HUES64 (cell line): Measurements from ENCODE around the gene SEMA3E.

Experiments used
- H3K27ac ChIP-seq: 2 replicates; pipeline ENCODE4 v1.7.0; 2013; ENCODE audit warnings: low read depth, low read length, inconsistent platforms
- H3K27me3 ChIP-seq: 2 replicates; pipeline ENCODE4 v1.6.1; 2013; ENCODE audit warnings: mild to moderate bottlenecking, low read length; ENCODE audit not compliant: insufficient read depth
- H3K36me3 ChIP-seq: 2 replicates; pipeline ENCODE4 v1.6.1; 2013; ENCODE audit warnings: mild to moderate bottlenecking, low read length; ENCODE audit not compliant: insufficient read depth
- H3K4me1 ChIP-seq: 2 replicates; pipeline ENCODE4 v1.6.1; 2013; ENCODE audit warnings: mild to moderate bottlenecking, low read length, moderate library complexity; ENCODE audit not compliant: insufficient read depth
- H3K4me3 ChIP-seq: 2 replicates; pipeline ENCODE4 v1.5.1; 2013; ENCODE audit warnings: mild to moderate bottlenecking, low read length, moderate library complexity
- H3K9ac ChIP-seq: 2 replicates; pipeline ENCODE4 v1.6.1; 2013; ENCODE audit warnings: mild to moderate bottlenecking, low read depth, low read length
- H3K9me3 ChIP-seq: 2 replicates; pipeline ENCODE4 v1.6.1; 2013; ENCODE audit warnings: low read depth, low read length; ENCODE audit not compliant: insufficient read depth
- WGBS: fragments of 150-250, 120-280 bp; methylation state at CpG from one replicate; pipeline ENCODE4 v1.1.7; 2013; ENCODE audit warnings: missing lambda C conversion rate; 5-methylcytosine and 5-hydroxymethylcytosine counted together

The SEMA3E gene

GRCh38 chr7:83486536-83486935 lies 162.4 kb downstream of the SEMA3E start:
- 93% methylated on average over 2 of the region's 2 CpGs for WGBS

GRCh38 chr7:83484826-83485225 lies 164.1 kb downstream of the SEMA3E start:
- Histone ChIP-seq H3K36me3 (no peaks in the 10 kb centered on the region), H3K9ac (no peak overlapping the region), H3K4me1 (no peaks in the 10 kb centered on the region), H3K4me3 (no peak overlapping the region), H3K27ac (no peak overlapping the region), H3K9me3 (no peaks in the 10 kb centered on the region), H3K27me3 (no peaks in the 10 kb centered on the region)
- 100% methylated on average over 1 of the region's 1 CpG for WGBS

More at GRCh38 chr7:83486536-83486935, 162.4 kb downstream of the SEMA3E start:
- Histone ChIP-seq H3K9ac (no peak overlapping the region), H3K9me3 (no peaks in the 10 kb centered on the region), H3K27me3 (no peaks in the 10 kb centered on the region), H3K36me3 (no peaks in the 10 kb centered on the region), H3K27ac (no peak overlapping the region), H3K4me3 (no peak overlapping the region), H3K4me1 (no peaks in the 10 kb centered on the region)

GRCh38 chr7:83484266-83484665 lies 164.7 kb downstream of the SEMA3E start:
- Histone ChIP-seq H3K9me3 (no peaks in the 10 kb centered on the region), H3K27ac (no peak overlapping the region), H3K4me3 (no peak overlapping the region), H3K27me3 (no peaks in the 10 kb centered on the region), H3K9ac (no peak overlapping the region), H3K36me3 (no peaks in the 10 kb centered on the region), H3K4me1 (no peaks in the 10 kb centered on the region)
- 95% methylated on average over 1 of the region's 1 CpG for WGBS

- Histone ChIP-seq H3K36me3 (no peaks in the 10 kb centered on the region), H3K9me3 (no peaks in the 10 kb centered on the region), H3K4me3 (no peak overlapping the region), H3K27ac (no peak overlapping the region), H3K9ac (no peak overlapping the region), H3K4me1 (0 out of 2 replicates have a peak, but pooled peaks cover 3% of the 10 kb centered on the region), H3K27me3 (no peaks in the 10 kb centered on the region)
- WGBS = 82% methylated on average over 1 of the region's 1 CpG
Measured at GRCh38 chr7:83478616-83479015, 170.3 kb downstream of the SEMA3E start.

GRCh38 chr7:83476511-83477050 lies 172.4 kb downstream of the SEMA3E start:
- no peaks in the 10 kb centered on the region for H3K9me3 ChIP-seq
- no peaks in the 10 kb centered on the region for H3K27me3 ChIP-seq
- 0 out of 2 replicates have a peak, but pooled peaks cover 3% of the 10 kb centered on the region for H3K4me1 ChIP-seq
- H3K27ac ChIP-seq = no peak overlapping the region
- H3K9ac ChIP-seq = no peak overlapping the region
- H3K36me3 ChIP-seq = no peaks in the 10 kb centered on the region
- H3K4me3 ChIP-seq = no peak overlapping the region
- WGBS = 90% methylated on average over 3 of the region's 4 CpGs

GRCh38 chr7:83475420-83475819 lies 173.5 kb downstream of the SEMA3E start:
- 0 out of 2 replicates have a peak, but pooled peaks cover 3% of the 10 kb centered on the region for H3K4me1 ChIP-seq
- 41% methylated on average over 6 of the region's 6 CpGs for WGBS
- H3K4me3 ChIP-seq = no peak overlapping the region

GRCh38 chr7:83472376-83472775 lies 176.6 kb downstream of the SEMA3E start:
- Histone ChIP-seq H3K27ac (no peak overlapping the region), H3K9me3 (no peaks in the 10 kb centered on the region), H3K9ac (no peak overlapping the region), H3K4me3 (no peak overlapping the region), H3K27me3 (no peaks in the 10 kb centered on the region), H3K4me1 (peaks cover 21% of the 10 kb centered on the region), H3K36me3 (0 out of 2 replicates have a peak, but pooled peaks cover 1% of the 10 kb centered on the region)
- WGBS = 100% methylated on average over 1 of the region's 2 CpGs

More at GRCh38 chr7:83475420-83475819, 173.5 kb downstream of the SEMA3E start:
- H3K9ac ChIP-seq = no peak overlapping the region
- H3K27me3 ChIP-seq = no peaks in the 10 kb centered on the region
- no peak overlapping the region for H3K27ac ChIP-seq
- no peaks in the 10 kb centered on the region for H3K36me3 ChIP-seq
- no peaks in the 10 kb centered on the region for H3K9me3 ChIP-seq

- no peaks in the 10 kb centered on the region for H3K27me3 ChIP-seq
- 0 out of 2 replicates have a peak overlapping the region, but pooled peaks have one; percentile 22 for H3K27ac ChIP-seq
- 97% methylated on average over 3 of the region's 3 CpGs for WGBS
- H3K36me3 ChIP-seq = peaks cover 24% of the 10 kb centered on the region
- H3K4me1 ChIP-seq = peaks cover 30% of the 10 kb centered on the region
- H3K4me3 ChIP-seq = no peak overlapping the region
- no peaks in the 10 kb centered on the region for H3K9me3 ChIP-seq
- no peak overlapping the region for H3K9ac ChIP-seq
Measured at GRCh38 chr7:83469491-83469890, 179.4 kb downstream of the SEMA3E start.

GRCh38 chr7:83469076-83469475 lies 179.9 kb downstream of the SEMA3E start:
- H3K9me3 ChIP-seq = no peaks in the 10 kb centered on the region
- WGBS = no CpG with 5 or more reads among the region's 2 CpGs
- peaks cover 30% of the 10 kb centered on the region for H3K4me1 ChIP-seq
- no peak overlapping the region for H3K9ac ChIP-seq
- peak overlapping the region; percentile 82; the same call in 1 of the 2 replicates for H3K27ac ChIP-seq
- H3K36me3 ChIP-seq = peaks cover 25% of the 10 kb centered on the region
- H3K4me3 ChIP-seq = no peak overlapping the region
- no peaks in the 10 kb centered on the region for H3K27me3 ChIP-seq

GRCh38 chr7:83468251-83468739 lies 180.6 kb downstream of the SEMA3E start:
- 35% methylated on average over 2 of the region's 2 CpGs for WGBS
- Histone ChIP-seq H3K4me1 (peaks cover 30% of the 10 kb centered on the region), H3K36me3 (peaks cover 31% of the 10 kb centered on the region), H3K27me3 (no peaks in the 10 kb centered on the region), H3K27ac (peak overlapping the region; percentile 82), H3K4me3 (no peak overlapping the region), H3K9ac (no peak overlapping the region), H3K9me3 (no peaks in the 10 kb centered on the region)

- Histone ChIP-seq H3K36me3 (peaks cover 36% of the 10 kb centered on the region), H3K27ac (peak overlapping the region; percentile 57; the same call in 1 of the 2 replicates), H3K4me1 (peaks cover 30% of the 10 kb centered on the region), H3K9ac (no peak overlapping the region), H3K4me3 (no peak overlapping the region), H3K27me3 (no peaks in the 10 kb centered on the region), H3K9me3 (no peaks in the 10 kb centered on the region)
- WGBS = 86% methylated on average over 4 of the region's 4 CpGs
Measured at GRCh38 chr7:83467493-83467892, 181.4 kb downstream of the SEMA3E start.
